ENCODE data around the gene CAMTA1.
"Not testable (repeated sequence)": the region's sequence is repeated elsewhere in the genome, so short reads cannot be mapped to it uniquely, and the experiment has no call there.

DNA sequence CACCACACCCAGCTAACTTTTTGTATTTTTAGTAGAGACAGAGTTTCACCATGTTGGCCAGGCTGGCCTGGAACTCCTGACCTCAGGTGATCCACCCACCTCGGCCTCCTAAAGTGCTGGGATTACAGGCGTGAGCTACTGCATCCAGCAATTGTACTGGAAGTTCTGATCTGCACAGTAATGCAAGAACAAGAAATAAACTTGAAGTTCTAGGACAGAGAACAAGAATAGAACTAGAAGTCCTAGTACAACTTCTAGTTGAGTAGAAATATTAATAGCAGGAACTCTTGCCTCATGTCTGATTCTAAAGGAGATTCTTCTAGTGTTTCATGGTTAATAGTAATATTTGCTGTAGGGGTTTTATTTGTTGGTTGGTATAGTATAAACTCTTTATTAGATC, 383.3 kb downstream of the CAMTA1 start:
- TF ChIP-seq, protein P1, sequence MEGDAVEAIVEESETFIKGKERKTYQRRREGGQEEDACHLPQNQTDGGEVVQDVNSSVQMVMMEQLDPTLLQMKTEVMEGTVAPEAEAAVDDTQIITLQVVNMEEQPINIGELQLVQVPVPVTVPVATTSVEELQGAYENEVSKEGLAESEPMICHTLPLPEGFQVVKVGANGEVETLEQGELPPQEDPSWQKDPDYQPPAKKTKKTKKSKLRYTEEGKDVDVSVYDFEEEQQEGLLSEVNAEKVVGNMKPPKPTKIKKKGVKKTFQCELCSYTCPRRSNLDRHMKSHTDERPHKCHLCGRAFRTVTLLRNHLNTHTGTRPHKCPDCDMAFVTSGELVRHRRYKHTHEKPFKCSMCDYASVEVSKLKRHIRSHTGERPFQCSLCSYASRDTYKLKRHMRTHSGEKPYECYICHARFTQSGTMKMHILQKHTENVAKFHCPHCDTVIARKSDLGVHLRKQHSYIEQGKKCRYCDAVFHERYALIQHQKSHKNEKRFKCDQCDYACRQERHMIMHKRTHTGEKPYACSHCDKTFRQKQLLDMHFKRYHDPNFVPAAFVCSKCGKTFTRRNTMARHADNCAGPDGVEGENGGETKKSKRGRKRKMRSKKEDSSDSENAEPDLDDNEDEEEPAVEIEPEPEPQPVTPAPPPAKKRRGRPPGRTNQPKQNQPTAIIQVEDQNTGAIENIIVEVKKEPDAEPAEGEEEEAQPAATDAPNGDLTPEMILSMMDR (IDR thresholded peaks at IDR 0.05; ENCODE audit: borderline replicate concordance, extremely low read depth, low read length, poor library complexity, severe bottlenecking): not testable (repeated sequence)
- TF ChIP-seq EZH2 (IDR thresholded peaks at IDR 0.05; ENCODE audit: borderline replicate concordance, low read depth, low read length, severe bottlenecking): not testable (repeated sequence)

Data from DND-41 (cell line).